Natural killer cell (primary cell): ENCODE measurements around the gene PACRGL. TPM values are rescaled to one million over a fixed set of nuclear protein-coding genes. Genes with fewer than 3 reads are reported as not detected.

Source experiments
- ATAC-seq, 3 donors: fragments of 150-1000 bp in 2 of 3; fragments of 200-7000 bp in 1 of 3; cut with Tn5 transposase; 1 replicate in 1 of 3; 2 replicates in 2 of 3; pipeline ENCODE4 v1.10.0; 2021; ENCODE audit warnings: mild to moderate bottlenecking in 2 of 3, moderate library complexity in 2 of 3
- DNase-seq, 2 donors: peaks; one replicate each; pipeline versions ENCODE4 v3.0.0 to v3.0.0-alpha.2; 2013 to 2021; ENCODE audit warnings: mixed read lengths in 1 of 2
- H3K27ac ChIP-seq: one replicate; pipeline ENCODE4 v1.5.1; 2013; ENCODE audit warnings: mild to moderate bottlenecking, low read length
- H3K27me3 ChIP-seq: one replicate; pipeline ENCODE4 v1.6.1; 2013; ENCODE audit warnings: low read length; ENCODE audit not compliant: control insufficient read depth, insufficient read depth
- H3K36me3 ChIP-seq: one replicate; pipeline ENCODE4 v1.6.1; 2013; ENCODE audit warnings: low read length; ENCODE audit not compliant: control insufficient read depth, insufficient read depth
- H3K4me1 ChIP-seq: one replicate; pipeline ENCODE4 v1.6.1; 2013; ENCODE audit warnings: low read length; ENCODE audit not compliant: control insufficient read depth, insufficient read depth
- H3K4me3 ChIP-seq: one replicate; pipeline ENCODE4 v1.5.1; 2013; ENCODE audit warnings: low read length
- H3K9me3 ChIP-seq: one replicate; pipeline ENCODE4 v1.6.1; 2013; ENCODE audit warnings: low read length; ENCODE audit not compliant: control insufficient read depth, insufficient read depth
- H3K27ac Mint-ChIP-seq, 2 donors: one replicate each; pipeline ENCODE4 v1.8.0; 2022; ENCODE audit warnings: mild to moderate bottlenecking in 2 of 2, mixed read lengths in 2 of 2, moderate library complexity in 1 of 2
- H3K27me3 Mint-ChIP-seq, 2 donors: one replicate each; pipeline ENCODE4 v1.8.0; 2022; ENCODE audit warnings: low read depth in 2 of 2, mixed read lengths in 2 of 2
- H3K36me3 Mint-ChIP-seq: one replicate; pipeline ENCODE4 v1.8.0; 2022; ENCODE audit warnings: mixed read lengths
- H3K4me1 Mint-ChIP-seq, 2 donors: one replicate each; pipeline ENCODE4 v1.8.0; 2022; ENCODE audit warnings: mixed read lengths in 2 of 2
- H3K4me3 Mint-ChIP-seq: one replicate; pipeline ENCODE4 v1.8.0; 2022; ENCODE audit warnings: mild to moderate bottlenecking, moderate library complexity, mixed read lengths
- H3K9me3 Mint-ChIP-seq, 2 donors: one replicate each; pipeline ENCODE4 v1.8.0; 2022; ENCODE audit warnings: mixed read lengths in 2 of 2
- CTCF ChIP-seq: fragments of 200-600 bp; IDR thresholded peaks from one replicate; pipeline ENCODE4 v1.8.0; 2022; ENCODE audit warnings: antibody characterized with exemption
- WGBS: methylation state at CpG from one replicate; pipeline ENCODE4 v1.1.7; 2013; ENCODE audit warnings: missing lambda C conversion rate; ENCODE audit not compliant: insufficient coverage; 5-methylcytosine and 5-hydroxymethylcytosine counted together
- intact Hi-C: fragments of 100-400 bp; cut with micrococcal nuclease; formaldehyde crosslinking; loops from one replicate; pipeline ENCODE4 v1.14.2; 2022
- total RNA-seq, 4 donors: library from RNA; stranded (reverse); fragments of 120-200 nt in 1 of 4; gene quantifications; one replicate each; pipeline versions ENCODE4 v1.2.3 to v1.2.4, GENCODE V29; 2013 to 2022

PACRGL gene
- total RNA-seq, 3 donors from 2014 or later (not counting 1 experiment from before 2014, with no cell fraction given) = 9.0 to 14.7 (median 12.9) TPM

GRCh38 chr4:20676501-20677197 is 23.6 kb upstream of the PACRGL start:
- H3K36me3 ChIP-seq = no peaks in the 10 kb centered on the region
- Mint-ChIP-seq H3K36me3 (no peaks in the 10 kb centered on the region), H3K27me3 (peaks cover 10 to 14% of the 10 kb centered on the region in 2 donors), H3K9me3 (no peaks in the 10 kb centered on the region), H3K27ac (no peak overlapping the region), H3K4me1 (no peaks in the 10 kb centered on the region), H3K4me3 (no peak overlapping the region)
- H3K9me3 ChIP-seq = no peaks in the 10 kb centered on the region
- no peak overlapping the region for H3K4me3 ChIP-seq
- no peak for ATAC-seq
- no peak for DNase-seq
- no peak overlapping the region for H3K27ac ChIP-seq
- intact Hi-C loops = no loop called here
- TF ChIP-seq CTCF = no peak
- no peaks in the 10 kb centered on the region for H3K4me1 ChIP-seq
- peaks cover 3% of the 10 kb centered on the region for H3K27me3 ChIP-seq
- WGBS = 91% methylated on average over 8 of the region's 8 CpGs

GRCh38 chr4:20678400-20678799 is 21.9 kb upstream of the PACRGL start:
- no peaks in the 10 kb centered on the region for H3K4me1 Mint-ChIP-seq
- H3K9me3 Mint-ChIP-seq = no peaks in the 10 kb centered on the region
- intact Hi-C loops = no loop called here
- Histone ChIP-seq H3K4me1 (no peaks in the 10 kb centered on the region), H3K27ac (no peak overlapping the region), H3K27me3 (peaks cover 3% of the 10 kb centered on the region), H3K9me3 (no peaks in the 10 kb centered on the region), H3K36me3 (no peaks in the 10 kb centered on the region), H3K4me3 (no peak overlapping the region)
- TF ChIP-seq CTCF = no peak
- no peak overlapping the region for H3K4me3 Mint-ChIP-seq
- no peak for DNase-seq
- no peak for ATAC-seq
- H3K36me3 Mint-ChIP-seq = no peaks in the 10 kb centered on the region
- no peak overlapping the region for H3K27ac Mint-ChIP-seq
- 93% methylated on average over 2 of the region's 3 CpGs for WGBS
- peaks cover 11 to 17% of the 10 kb centered on the region in 2 donors for H3K27me3 Mint-ChIP-seq

- WGBS = 100% methylated on average over 1 of the region's 1 CpG
- Mint-ChIP-seq H3K27ac (no peak overlapping the region), H3K27me3 (peaks cover 14 to 30% of the 10 kb centered on the region in 2 donors), H3K4me3 (no peak overlapping the region), H3K9me3 (no peaks in the 10 kb centered on the region), H3K36me3 (no peaks in the 10 kb centered on the region), H3K4me1 (no peaks in the 10 kb centered on the region)
- no peak for ATAC-seq
- H3K27me3 ChIP-seq = peaks cover 3% of the 10 kb centered on the region
- H3K36me3 ChIP-seq = no peaks in the 10 kb centered on the region
- intact Hi-C loops = no loop called here
- H3K4me1 ChIP-seq = no peaks in the 10 kb centered on the region
- H3K27ac ChIP-seq = no peak overlapping the region
- DNase-seq = no peak
- no peak overlapping the region for H3K4me3 ChIP-seq
- no peak for TF ChIP-seq CTCF
- H3K9me3 ChIP-seq = no peaks in the 10 kb centered on the region
Observed at GRCh38 chr4:20679951-20680350, 20.3 kb upstream of the PACRGL start.

GRCh38 chr4:20680736-20681135 is 19.5 kb upstream of the PACRGL start:
- intact Hi-C loops = no loop called here
- no peaks in the 10 kb centered on the region for H3K4me1 Mint-ChIP-seq
- Histone ChIP-seq H3K27me3 (peaks cover 3% of the 10 kb centered on the region), H3K27ac (no peak overlapping the region), H3K36me3 (no peaks in the 10 kb centered on the region), H3K9me3 (no peaks in the 10 kb centered on the region), H3K4me1 (no peaks in the 10 kb centered on the region), H3K4me3 (no peak overlapping the region)
- H3K4me3 Mint-ChIP-seq = no peak overlapping the region
- no peak overlapping the region for H3K27ac Mint-ChIP-seq
- DNase-seq (no peak), ATAC-seq (no peak)
- no peaks in the 10 kb centered on the region for H3K36me3 Mint-ChIP-seq
- WGBS = 82% methylated on average over 1 of the region's 1 CpG
- TF ChIP-seq CTCF = no peak
- peaks cover 14 to 29% of the 10 kb centered on the region in 2 donors for H3K27me3 Mint-ChIP-seq
- H3K9me3 Mint-ChIP-seq = no peaks in the 10 kb centered on the region
